Measurements from ENCODE around the gene ELOB. TPM values are rescaled to one million over a fixed set of nuclear protein-coding genes. Genes with fewer than 3 reads are reported as not detected.
A peak's percentile ranks its signal among the peaks of the same experiment; 100 is the strongest.

The ELOB gene
- total RNA-seq, 1 donor from 2014 or later: 402 TPM

DNA sequence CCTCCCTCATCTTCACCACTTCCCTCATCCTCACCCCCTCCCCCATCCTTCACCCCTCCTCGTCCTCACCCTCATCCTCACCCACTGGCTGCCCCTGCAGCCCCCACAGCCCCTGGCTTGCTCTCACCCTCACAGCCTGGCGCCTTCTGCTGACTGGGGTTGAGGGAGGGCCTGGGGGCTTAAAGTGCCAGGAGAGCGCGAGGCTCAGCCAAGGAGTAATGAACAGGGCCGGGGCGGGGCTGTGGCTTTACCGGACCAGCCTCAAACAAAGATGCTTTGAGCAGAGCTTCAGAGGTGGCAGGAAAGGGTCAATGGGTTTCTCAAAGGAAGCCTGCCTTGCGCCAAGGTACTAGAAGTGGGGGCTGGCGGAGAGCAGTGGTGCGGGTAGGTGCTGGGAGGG lies 10.3 kb upstream of the ELOB start, which contains the start of gene PRSS33:
Gene PRSS33 (minus strand): TSS at position 155 of the 400 bp plus-strand sequence. CDS start 1,013 bp downstream, outside the sequence.
- H3K27me3 Mint-ChIP-seq (ENCODE audit: insufficient read depth, low read depth): no peaks in the 10 kb centered on the region
- H3K4me1 Mint-ChIP-seq: peaks cover 20% of the 10 kb centered on the region
- no peak for TF ChIP-seq EZH2 (IDR thresholded peaks at IDR 0.05)
- TF ChIP-seq, protein P1, sequence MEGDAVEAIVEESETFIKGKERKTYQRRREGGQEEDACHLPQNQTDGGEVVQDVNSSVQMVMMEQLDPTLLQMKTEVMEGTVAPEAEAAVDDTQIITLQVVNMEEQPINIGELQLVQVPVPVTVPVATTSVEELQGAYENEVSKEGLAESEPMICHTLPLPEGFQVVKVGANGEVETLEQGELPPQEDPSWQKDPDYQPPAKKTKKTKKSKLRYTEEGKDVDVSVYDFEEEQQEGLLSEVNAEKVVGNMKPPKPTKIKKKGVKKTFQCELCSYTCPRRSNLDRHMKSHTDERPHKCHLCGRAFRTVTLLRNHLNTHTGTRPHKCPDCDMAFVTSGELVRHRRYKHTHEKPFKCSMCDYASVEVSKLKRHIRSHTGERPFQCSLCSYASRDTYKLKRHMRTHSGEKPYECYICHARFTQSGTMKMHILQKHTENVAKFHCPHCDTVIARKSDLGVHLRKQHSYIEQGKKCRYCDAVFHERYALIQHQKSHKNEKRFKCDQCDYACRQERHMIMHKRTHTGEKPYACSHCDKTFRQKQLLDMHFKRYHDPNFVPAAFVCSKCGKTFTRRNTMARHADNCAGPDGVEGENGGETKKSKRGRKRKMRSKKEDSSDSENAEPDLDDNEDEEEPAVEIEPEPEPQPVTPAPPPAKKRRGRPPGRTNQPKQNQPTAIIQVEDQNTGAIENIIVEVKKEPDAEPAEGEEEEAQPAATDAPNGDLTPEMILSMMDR (IDR thresholded peaks at IDR 0.05): no peak
- no peak for TF ChIP-seq EZH2phosphoT487 (IDR thresholded peaks at IDR 0.05)
- Histone ChIP-seq H3K4me1 (peaks cover 14% of the 10 kb centered on the region), H3K4me2 (peak within 1 kb of the TSS; percentile 61), H3K79me2 (ENCODE audit: low read depth) (no peaks in the 10 kb centered on the region), H2AFZ (replicated peaks) (peak within 1 kb of the TSS; percentile 50), H3K9me3 (ENCODE audit: low read depth) (no peaks in the 10 kb centered on the region), H3F3A (ENCODE audit: low read depth) (peaks cover 7% of the 10 kb centered on the region), H3K27me3 (peaks cover 8% of the 10 kb centered on the region), H3K27ac (no peak within 1 kb of the TSS), H3K4me3 (no peak within 1 kb of the TSS), H3K9ac (no peak within 1 kb of the TSS), H3K36me3 (no peaks in the 10 kb centered on the region), H4K20me1 (ENCODE audit: low read depth) (no peaks in the 10 kb centered on the region)
- H3K27ac Mint-ChIP-seq: peak within 1 kb of the TSS; percentile 29
- peak; percentile 68 for DNase-seq (ENCODE audit: low spot score)
- no peak within 1 kb of the TSS for H3K4me3 Mint-ChIP-seq
- H3K9me3 Mint-ChIP-seq: no peaks in the 10 kb centered on the region
- no peaks in the 10 kb centered on the region for H3K36me3 Mint-ChIP-seq

GRCh38 chr16:2786826-2787151 lies 9.7 kb upstream of the ELOB start:
- no peak overlapping the region for H3K9ac ChIP-seq
- Mint-ChIP-seq H3K4me3 (no peak overlapping the region), H3K36me3 (no peaks in the 10 kb centered on the region), H3K9me3 (no peaks in the 10 kb centered on the region), H3K4me1 (peaks cover 20% of the 10 kb centered on the region), H3K27me3 (ENCODE audit: insufficient read depth, low read depth) (no peaks in the 10 kb centered on the region), H3K27ac (no peak overlapping the region)
- DNase-seq (ENCODE audit: low spot score): no peak
- peaks cover 14% of the 10 kb centered on the region for H3K4me1 ChIP-seq
- no peak overlapping the region for H3K4me3 ChIP-seq
- H3K27ac ChIP-seq: no peak overlapping the region
- H2AFZ ChIP-seq (replicated peaks): no peak overlapping the region
- no peaks in the 10 kb centered on the region for H4K20me1 ChIP-seq (ENCODE audit: low read depth)
- H3F3A ChIP-seq (ENCODE audit: low read depth): peaks cover 7% of the 10 kb centered on the region
- H3K79me2 ChIP-seq (ENCODE audit: low read depth): no peaks in the 10 kb centered on the region
- TF ChIP-seq EZH2phosphoT487 (IDR thresholded peaks at IDR 0.05): no peak
- TF ChIP-seq, protein P1 (IDR thresholded peaks at IDR 0.05): no peak
- no peak for TF ChIP-seq EZH2 (IDR thresholded peaks at IDR 0.05)
- H3K36me3 ChIP-seq: no peaks in the 10 kb centered on the region
- no peaks in the 10 kb centered on the region for H3K9me3 ChIP-seq (ENCODE audit: low read depth)
- H3K4me2 ChIP-seq: no peak overlapping the region
- H3K27me3 ChIP-seq: peaks cover 8% of the 10 kb centered on the region

DNA sequence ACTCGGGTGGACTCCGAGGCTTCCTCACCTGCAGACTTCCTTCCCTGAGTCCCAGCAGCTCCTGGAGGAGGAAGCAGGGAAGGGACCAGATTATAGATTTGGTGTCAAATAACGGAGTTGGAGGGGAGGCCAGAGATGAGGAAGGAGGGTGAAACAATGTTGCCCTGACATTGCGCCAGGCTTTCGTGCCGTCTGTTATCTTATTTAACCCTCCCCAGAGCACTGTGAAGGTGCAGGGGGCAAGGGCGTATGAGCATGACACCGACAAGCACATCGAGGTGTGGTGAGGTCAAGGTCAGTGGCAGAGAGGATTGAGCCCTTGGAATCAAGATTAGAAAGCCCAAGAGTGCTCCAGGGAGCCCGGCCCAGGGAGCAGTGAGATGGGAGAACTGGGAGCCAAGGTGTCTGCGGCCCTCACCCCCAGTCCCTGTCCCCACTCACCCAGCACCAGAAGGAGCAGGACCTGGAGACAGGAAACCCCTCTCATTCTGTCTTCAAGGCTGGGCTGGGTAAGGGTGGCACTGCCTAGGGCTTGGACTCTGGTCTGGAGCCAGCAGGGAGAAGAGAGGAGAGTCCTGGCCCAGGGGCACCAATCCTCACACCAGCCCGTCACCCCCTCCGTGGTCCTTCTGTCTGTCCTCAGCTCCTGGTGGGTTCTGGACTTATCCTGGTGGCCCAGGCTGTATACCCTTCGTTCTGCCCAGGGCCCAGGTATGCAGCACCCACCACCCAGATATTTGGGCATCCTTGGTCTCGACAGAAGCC lies 9.2 kb upstream of the ELOB start:
- Mint-ChIP-seq H3K4me1 (peaks cover 20% of the 10 kb centered on the region), H3K27ac (peak overlapping the region; percentile 29), H3K4me3 (no peak overlapping the region), H3K36me3 (no peaks in the 10 kb centered on the region), H3K27me3 (ENCODE audit: insufficient read depth, low read depth) (no peaks in the 10 kb centered on the region), H3K9me3 (no peaks in the 10 kb centered on the region)
- Histone ChIP-seq H3K27ac (no peak overlapping the region), H3K4me1 (peaks cover 14% of the 10 kb centered on the region), H3F3A (ENCODE audit: low read depth) (peaks cover 7% of the 10 kb centered on the region), H3K36me3 (no peaks in the 10 kb centered on the region), H2AFZ (replicated peaks) (no peak overlapping the region), H3K9ac (no peak overlapping the region), H3K4me2 (no peak overlapping the region), H3K79me2 (ENCODE audit: low read depth) (no peaks in the 10 kb centered on the region), H3K9me3 (ENCODE audit: low read depth) (no peaks in the 10 kb centered on the region), H3K27me3 (peaks cover 5% of the 10 kb centered on the region), H4K20me1 (ENCODE audit: low read depth) (no peaks in the 10 kb centered on the region), H3K4me3 (no peak overlapping the region)
- no peak for DNase-seq (ENCODE audit: low spot score)
- TF ChIP-seq, protein P1 (IDR thresholded peaks at IDR 0.05): no peak
- no peak for TF ChIP-seq EZH2phosphoT487 (IDR thresholded peaks at IDR 0.05)
- no peak for TF ChIP-seq EZH2 (IDR thresholded peaks at IDR 0.05)

Data from neural progenitor cell (in vitro differentiated cells).